IPS-NIHi7 (cell line): ENCODE data around the gene BSG.

Experiments
- DNase-seq: peaks from one replicate; pipeline ENCODE4 v3.0.0; 2012; ENCODE audit warnings: mixed read lengths; ENCODE audit errors: extremely low spot score

The BSG gene

GRCh38 chr19:572140-572742, at the start of gene BSG:
BSG (plus strand) TSS chr19:572596; CDS start chr19:572635, 39 bp downstream.
- DNase-seq = peak; percentile 99

- no peak for DNase-seq
Observed at GRCh38 chr19:522726-523125, 49.7 kb upstream of the BSG start.

DNA sequence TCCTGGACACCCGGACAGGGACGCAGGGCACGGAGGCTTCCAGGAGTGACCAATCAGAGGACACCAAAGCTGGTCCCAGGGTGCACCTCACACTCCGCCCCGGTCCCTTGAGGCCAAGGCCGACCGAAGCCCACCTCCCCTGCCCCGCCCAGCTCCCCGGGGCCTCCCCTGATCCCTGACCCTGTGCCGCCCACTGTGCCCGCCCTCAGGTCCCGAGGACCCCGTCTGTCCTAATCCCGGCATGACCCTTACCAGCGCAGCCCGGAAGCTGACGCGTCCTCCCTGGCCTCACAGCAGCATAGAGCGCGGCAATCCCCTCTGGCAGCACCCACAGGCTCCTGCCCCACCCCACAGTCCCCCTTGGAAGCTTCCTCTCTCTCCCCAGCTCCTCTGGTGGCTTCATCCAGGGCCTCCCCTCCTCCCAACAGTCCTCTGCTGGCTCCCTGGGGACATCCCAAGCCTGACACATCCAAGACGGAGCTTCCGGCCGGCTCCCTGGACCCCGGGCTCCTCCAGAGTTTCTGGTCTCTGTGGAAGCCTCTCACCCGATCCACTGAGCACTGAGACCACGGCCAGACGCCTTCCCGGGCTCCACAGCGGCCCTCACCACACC, 48.2 kb upstream of the BSG start:
- DNase-seq = no peak

DNA sequence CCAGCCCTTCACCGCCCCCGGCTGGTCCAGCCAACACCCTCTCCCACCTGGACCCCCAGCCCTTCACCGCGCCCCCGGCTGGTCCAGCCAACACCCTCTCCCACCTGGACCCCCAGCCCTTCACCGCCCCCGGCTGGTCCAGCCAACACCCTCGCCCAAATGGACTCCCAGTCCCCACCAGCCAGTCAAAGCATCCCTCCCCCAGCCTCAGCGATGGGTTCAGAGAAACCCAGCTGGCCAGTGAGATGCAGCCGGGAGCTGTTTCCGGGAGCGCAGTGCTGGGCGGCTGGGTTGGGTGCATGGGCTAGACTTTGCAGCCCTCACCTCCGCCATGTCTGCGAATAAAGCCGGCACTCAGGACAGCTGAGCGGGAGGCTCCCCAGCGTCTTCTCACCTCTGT, 47.4 kb upstream of the BSG start:
- DNase-seq = no peak

DNA sequence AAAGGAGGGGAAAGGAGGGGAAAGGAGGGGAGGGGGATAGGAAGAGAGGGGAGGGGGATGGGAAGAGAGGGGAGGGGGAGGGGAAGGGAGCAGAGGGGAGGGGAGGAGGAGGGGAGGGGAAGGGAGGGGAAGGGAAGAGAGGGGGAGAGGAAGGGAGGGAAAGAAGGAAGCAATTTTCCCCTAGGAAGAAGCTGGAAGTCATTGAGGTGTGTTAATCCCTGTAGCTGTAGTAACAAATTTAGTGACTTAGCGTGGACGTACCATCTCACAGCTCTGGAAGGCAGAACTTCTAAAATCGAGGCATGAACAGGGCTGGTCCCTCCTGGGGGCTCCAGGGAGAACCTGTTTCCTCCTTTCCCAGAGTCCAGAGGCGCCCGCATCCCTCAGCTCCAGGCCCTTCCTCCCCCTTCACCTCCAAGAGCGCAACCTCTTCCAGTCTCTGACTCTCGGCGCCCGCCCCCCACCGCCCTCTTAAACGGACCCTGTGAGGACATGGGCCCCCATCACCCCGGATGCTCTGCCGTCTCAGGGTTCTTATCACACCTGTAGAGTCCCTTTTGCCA, 46.5 kb upstream of the BSG start:
- no peak for DNase-seq

- DNase-seq = no peak
Observed at GRCh38 chr19:530134-531008, 42.0 kb upstream of the BSG start.

DNA sequence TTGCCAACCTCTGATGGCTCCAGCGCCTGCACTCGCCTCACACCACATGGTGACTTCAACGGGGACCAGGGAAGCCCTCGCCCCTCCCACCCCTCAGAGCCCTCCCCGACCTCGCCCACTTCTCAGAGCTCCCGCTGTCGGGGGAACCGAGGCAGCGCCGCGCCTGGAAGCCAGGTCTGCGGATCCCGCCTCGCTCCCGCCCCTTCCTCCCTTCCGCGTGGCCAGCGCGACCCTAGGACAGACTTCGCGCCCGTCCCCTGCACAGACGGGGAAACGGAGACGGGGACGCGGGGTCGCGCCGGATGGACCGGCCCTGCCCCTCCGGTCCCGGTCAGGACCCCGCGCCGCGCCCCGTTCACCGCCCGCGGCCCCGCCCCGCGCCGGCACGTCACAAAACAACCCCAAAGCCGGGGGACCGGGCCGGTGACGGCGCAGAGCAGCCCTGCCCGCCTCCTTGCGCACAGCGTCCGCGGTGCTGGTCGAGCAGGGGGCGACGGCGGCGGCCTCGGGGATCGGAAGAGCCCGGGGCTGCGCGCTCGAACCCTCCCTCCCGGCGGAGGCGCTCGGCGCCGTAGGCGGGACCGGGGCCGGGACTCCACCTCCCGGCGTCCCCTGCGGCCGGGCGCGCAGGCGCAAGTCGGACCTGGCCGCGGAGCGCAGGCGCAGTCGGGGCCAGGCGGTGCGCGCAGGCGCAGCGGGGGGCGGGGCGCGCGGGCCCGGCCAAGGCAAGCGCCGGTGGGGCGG, 41.2 kb upstream of the BSG start:
- peak; percentile 95 for DNase-seq

DNA sequence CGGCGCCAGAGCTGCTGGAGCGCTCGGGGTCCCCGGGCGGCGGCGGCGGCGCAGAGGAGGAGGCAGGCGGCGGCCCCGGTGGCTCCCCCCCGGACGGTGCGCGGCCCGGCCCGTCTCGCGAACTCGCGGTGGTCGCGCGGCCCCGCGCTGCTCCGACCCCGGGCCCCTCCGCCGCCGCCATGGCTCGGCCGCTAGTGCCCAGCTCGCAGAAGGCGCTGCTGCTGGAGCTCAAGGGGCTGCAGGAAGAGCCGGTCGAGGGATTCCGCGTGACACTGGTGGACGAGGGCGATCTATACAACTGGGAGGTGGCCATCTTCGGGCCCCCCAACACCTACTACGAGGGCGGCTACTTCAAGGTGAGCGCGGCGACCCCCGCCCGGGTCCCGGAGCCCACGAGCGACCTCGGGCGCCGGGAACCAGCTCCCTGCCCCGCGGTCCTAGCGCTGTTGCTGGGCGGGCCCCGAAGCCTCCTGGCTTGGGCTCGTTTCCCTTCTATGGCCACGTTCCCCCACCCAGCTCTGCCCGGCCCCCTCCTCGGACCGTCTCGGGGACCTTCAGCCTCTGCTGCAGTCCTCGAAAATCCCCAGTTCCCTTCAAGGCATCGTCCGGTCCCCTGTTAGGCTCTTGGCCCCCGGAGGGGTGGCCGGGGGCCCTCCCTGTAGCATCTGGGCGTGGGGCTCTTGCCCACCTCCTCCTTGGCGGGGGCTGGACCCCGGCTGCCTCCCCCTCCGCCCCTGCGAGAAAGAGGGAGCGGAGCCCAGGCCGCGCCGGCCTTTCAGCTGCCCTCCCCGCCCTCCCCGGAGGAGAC, 40.4 kb upstream of the BSG start, which contains the start of gene CDC34:
CDC34 (plus strand) TSS at position 8 of the 808 bp plus-strand sequence; CDS start at position 180, 172 bp downstream.
- DNase-seq = no peak

DNA sequence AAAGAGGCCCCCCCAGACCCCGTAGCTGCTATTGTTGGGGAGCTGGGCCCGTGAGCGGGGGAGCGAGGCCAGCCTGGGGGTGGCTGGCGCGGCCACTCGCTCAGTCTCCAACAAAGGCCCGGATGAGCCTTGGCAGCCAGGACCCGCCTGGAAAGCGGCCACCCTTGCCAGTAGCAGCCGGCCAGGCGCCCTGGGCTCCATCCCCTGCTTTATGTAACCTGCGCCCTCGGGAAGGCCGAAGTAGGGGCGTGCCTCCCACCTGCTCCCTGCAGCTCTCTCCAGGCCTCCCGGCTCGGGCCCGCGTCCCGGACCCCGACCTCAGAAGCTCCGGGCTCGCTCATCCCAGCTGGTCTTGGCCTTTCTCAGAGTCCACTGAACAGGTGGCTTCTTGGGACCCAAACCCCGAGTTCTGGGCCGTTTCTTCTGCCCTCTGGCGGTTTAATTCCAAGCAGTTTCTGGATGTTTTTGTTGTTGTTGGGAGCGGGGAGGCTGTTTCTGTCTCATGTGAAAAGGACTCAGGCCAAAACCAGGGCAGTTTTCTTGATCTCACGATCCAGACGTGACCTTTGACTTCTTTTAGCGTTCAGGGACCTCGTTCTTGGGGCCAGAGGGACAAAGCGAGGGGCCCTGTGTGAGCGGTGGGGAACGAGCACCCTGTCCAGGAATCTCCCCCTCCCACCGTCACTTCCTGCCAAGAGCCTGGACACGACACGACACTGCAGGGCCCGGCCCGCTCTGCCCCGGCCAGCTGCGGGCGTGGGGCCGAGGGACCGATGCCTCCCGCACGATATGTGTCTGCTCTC, 39.6 kb upstream of the BSG start:
- DNase-seq = peak; percentile 62

- no peak for DNase-seq
Observed at GRCh38 chr19:533364-534058, 38.9 kb upstream of the BSG start.

GRCh38 chr19:534088-534487, 38.3 kb upstream of the BSG start:
- no peak for DNase-seq

DNA sequence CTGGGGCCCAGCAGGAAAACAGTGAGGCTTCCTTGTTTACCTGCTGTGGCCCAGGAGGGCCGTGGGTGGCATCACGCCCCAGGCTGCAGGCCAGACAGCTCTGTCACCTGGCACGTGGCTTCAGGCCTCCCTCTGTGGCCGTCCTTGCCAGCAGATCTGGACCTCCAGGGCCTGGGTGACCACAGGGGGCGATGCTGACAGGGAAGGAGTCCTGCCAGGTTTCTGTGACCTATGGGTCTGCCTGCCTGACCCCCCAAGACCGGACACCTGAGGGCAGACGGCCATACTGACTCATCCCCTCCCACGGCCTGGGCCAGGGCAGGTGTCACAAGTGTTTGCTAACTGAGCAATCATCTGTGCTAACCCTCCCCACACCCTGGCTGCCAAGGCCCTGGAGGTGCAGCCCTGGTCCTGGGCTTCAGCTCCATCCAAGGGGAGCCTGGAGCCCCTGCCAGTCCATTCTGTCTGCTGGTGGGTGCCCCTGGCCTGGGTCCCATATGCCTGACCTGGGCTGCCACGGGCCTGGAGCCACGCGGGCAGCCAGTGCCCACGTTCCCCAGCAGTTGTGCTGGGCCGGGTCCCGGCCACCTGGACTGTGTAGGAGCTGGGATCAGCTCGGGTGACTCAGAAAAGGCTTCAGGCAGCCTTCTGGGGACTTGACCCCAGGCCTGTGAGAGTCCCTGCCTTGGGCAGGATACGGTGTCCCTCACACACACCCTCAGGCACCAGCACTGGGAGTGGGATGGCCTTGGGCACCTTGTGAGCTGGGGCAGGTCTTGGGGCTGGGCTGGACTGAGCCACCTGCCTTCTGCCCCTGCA, 37.2 kb upstream of the BSG start:
- DNase-seq = no peak

GRCh38 chr19:536031-536880, 36.1 kb upstream of the BSG start:
- DNase-seq = no peak

DNA sequence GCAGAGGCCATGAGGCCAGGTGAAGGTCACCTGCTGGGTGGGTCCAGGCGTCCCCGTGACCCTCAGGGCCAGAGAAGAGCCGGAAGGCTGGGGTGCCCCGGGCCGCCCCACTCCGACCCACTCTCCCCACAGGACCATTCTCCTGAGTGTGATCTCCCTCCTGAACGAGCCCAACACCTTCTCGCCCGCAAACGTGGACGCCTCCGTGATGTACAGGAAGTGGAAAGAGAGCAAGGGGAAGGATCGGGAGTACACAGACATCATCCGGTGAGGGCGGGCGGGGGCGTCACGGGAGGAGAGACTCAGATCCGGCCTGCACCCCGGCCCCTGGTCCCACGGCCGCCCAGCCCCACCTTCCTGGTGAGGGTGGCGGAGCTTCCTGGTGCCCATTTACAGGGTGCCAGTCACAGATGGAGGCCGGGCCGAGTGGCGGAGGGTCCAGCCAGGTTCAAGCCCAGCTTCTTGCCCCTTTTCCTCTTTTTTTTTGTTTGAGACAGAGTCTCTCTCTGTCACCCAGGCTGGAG, 35.5 kb upstream of the BSG start:
- no peak for DNase-seq

DNA sequence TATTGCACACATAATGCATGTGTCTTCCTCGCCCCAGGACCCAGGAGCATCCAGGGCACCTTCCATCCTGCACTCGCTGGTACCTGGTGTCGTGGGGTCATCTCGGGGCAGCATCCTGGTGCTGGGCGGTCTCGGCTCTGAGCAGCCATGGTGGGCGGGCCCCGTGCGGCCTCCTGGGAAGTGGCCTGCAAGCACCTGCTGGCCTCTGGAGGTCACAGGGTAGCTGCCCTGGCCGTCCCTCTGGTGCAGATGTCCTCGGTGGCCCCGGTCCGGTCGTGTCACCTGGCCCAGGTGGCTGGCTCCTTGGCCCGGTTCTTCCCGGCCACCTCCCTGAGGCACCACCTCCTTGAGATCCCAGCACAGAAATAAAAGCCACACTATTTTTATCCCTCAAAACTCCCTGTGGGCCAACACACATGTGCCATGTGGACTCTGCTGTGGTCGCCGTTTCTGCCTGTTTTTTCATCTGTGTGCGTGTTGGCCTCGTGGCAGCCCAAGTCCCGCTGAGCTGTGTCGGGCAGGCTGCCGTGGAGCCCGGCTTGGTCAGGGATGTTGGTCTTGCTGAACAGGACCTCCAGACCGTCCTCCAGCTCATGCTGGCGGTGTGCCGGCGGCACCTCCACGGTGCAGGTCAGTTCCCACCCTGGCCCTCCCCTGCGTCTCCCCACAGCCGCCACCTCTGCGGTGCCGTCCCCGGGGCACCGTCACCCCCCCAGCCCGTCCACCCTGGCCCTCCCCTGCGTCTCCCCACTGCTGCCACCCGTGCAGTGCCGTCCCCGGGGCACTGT, 33.6 kb upstream of the BSG start:
- no peak for DNase-seq

DNA sequence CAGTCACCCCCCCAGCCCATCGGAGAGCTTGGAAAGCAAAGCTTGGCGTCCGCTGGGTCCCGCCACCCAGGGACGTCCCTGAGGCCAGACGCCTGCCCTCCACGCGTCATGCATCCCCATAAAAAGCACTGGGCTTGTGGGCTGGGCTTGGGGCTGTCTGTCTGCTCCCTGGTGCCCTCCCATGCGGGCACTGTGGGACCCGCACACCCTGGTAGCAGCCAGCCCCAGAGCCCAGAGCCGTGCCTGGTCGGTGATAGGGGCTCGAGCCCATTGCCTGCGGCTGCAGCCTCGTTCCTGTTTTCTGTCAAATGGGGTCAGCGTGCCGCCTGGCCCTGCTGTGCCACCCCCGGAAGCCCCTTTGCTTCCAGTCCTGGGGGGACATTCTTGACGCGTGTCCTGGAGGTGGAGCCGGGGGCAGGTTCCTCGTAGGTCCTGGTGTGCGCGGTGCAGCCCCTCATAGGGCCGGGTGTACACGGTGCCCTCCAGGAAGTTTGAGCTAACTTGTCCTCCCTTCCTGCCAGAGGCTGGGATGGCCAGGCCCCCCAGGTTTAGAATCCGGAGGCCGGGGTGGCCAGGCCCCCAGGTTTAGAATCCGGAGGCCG, 32.9 kb upstream of the BSG start:
- no peak for DNase-seq
